ENCODE data around the gene PHF20. TPM values are rescaled to one million over a fixed set of nuclear protein-coding genes. Genes with fewer than 3 reads are reported as not detected.

Gene PHF20
- total RNA-seq, 1 experiment from 2014 or later = 56.7 TPM

DNA sequence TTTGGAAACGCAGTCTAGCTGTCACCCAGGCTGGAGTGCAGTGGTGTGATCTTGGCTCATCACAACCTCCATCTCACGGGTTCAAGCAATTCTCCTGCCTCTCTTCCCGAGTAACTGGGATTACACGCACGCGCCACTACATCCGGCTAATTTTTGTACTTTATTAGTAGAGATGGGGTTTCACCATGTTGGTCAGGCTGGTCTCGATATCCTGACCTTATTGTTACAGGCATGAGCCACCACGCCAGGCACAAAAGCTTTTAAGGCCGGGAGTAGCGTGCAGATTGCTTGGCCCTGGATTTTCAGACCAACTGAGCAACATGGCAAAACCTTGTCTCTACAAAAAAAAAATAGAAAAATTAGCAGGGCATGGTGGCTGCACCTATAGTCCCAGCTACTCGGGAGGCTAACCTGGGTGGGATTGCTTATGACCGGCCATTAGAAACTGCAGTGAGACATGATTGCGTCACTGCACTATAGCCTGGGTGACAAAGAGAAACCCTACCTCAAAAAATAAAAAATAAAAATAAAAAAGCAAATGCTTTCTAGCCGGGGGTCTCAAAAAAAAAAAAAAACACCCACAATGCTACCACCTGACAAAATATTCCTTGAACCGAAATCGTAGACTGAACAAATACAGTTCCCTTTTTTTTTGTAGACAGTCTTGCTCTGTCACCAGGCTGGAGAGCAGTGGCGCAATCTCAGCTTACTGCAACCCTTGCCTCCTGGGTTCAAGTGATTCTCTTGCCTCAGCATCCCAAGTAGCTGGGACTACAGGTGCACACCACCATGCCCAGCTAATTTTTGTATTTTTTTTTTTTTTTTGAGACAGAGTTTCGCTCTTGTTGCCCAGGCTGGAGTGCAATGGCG is 44.7 kb upstream of the PHF20 start:
- TF ChIP-seq, protein P1, sequence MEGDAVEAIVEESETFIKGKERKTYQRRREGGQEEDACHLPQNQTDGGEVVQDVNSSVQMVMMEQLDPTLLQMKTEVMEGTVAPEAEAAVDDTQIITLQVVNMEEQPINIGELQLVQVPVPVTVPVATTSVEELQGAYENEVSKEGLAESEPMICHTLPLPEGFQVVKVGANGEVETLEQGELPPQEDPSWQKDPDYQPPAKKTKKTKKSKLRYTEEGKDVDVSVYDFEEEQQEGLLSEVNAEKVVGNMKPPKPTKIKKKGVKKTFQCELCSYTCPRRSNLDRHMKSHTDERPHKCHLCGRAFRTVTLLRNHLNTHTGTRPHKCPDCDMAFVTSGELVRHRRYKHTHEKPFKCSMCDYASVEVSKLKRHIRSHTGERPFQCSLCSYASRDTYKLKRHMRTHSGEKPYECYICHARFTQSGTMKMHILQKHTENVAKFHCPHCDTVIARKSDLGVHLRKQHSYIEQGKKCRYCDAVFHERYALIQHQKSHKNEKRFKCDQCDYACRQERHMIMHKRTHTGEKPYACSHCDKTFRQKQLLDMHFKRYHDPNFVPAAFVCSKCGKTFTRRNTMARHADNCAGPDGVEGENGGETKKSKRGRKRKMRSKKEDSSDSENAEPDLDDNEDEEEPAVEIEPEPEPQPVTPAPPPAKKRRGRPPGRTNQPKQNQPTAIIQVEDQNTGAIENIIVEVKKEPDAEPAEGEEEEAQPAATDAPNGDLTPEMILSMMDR (IDR thresholded peaks at IDR 0.05; ENCODE audit: unreplicated experiment) = no peak
- Mint-ChIP-seq H3K4me1 (ENCODE audit: low read depth, unreplicated experiment) (peaks cover 7% of the 10 kb centered on the region), H3K27ac (ENCODE audit: unreplicated experiment) (peak overlapping the region; percentile 47), H3K36me3 (ENCODE audit: insufficient read depth, unreplicated experiment) (peaks cover 96% of the 10 kb centered on the region), H3K4me3 (ENCODE audit: low read depth, unreplicated experiment) (no peak overlapping the region), H3K9me3 (ENCODE audit: low read depth, unreplicated experiment) (no peaks in the 10 kb centered on the region), H3K27me3 (ENCODE audit: unreplicated experiment) (no peaks in the 10 kb centered on the region)
- DNase-seq = no peak
- no TSS peak for BruUV-seq (replicated peaks)
- CTCF ChIA-PET = interaction anchor here (1.0 to 2.1 kb wide), 2 partner anchors 13 to 19 kb away, joined by 3 to 4 read pairs; no protein-coding TSS in a partner anchor
- intact Hi-C loops (cut with micrococcal nuclease; ENCODE audit: unreplicated experiment) = no loop called here

DNA sequence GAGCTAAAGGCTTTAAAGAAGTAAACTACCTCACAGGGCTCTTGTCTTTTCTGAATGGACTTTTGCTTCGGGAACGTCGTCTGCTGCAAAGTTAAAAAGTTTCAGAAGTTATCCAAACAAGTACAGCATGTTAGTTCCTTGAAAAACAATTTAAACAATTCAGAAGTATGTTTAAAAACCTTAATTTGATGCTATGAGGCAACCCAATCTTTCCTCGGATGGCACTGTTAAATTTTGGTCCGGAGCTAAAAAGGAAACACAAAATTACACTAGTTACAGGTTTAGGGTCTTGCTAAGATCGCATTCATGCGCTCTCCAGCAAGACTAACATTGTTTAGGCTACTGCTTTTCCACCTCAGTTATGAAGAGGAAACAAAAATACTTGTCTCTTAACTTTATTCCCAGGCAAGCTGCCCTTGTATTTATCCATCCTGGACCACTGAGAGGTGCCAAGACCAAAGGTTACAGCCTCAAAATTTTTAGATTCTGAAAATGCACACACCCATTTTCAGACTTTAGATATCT is 42.5 kb upstream of the PHF20 start:
- no peak for DNase-seq
- BruUV-seq (replicated peaks) = no TSS peak
- TF ChIP-seq, protein P1 (IDR thresholded peaks at IDR 0.05; ENCODE audit: unreplicated experiment) = no peak
- Mint-ChIP-seq H3K9me3 (ENCODE audit: low read depth, unreplicated experiment) (no peaks in the 10 kb centered on the region), H3K4me3 (ENCODE audit: low read depth, unreplicated experiment) (no peak overlapping the region), H3K27ac (ENCODE audit: unreplicated experiment) (no peak overlapping the region), H3K36me3 (ENCODE audit: insufficient read depth, unreplicated experiment) (peaks cover 96% of the 10 kb centered on the region), H3K4me1 (ENCODE audit: low read depth, unreplicated experiment) (peaks cover 19% of the 10 kb centered on the region), H3K27me3 (ENCODE audit: unreplicated experiment) (no peaks in the 10 kb centered on the region)
- intact Hi-C loops (cut with micrococcal nuclease; ENCODE audit: unreplicated experiment) = no loop called here
- CTCF ChIA-PET = interaction anchor here (0.8 to 2.1 kb wide), 3 partner anchors 11 to 17 kb away, joined by 3 to 5 read pairs (median 4); no protein-coding TSS in a partner anchor

DNA sequence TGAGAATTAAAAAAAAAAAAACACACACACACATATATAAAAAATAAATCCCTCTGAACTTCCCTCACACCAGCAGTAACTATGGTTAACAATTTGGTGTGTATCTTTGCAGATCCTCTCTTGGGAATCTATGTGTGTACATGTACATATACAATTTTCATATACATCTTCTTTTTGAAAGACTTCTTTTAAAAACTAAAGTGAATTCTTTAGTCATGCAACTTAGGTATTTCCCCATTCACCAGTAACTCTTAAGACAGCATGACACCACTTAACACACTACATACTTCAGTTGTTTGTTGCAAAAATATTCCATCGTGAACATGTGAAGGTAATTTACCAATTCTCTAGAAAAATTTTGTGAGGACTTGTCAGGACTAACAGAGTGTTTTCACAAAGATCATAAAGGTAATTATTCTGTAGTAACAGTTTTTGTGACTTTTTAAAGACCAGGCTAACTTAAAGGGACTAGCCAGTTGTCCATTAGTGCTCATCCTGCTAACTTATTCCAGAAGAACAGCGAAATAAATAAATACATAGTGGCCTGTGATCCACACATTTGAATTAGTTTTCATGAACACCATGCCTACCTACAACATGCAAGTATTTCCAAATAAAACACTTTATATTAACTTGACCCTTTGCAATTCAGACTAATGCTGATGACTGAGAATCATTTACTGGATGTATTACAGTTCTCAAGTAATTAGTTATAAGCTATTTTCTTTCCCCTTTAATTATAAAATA is 41.8 kb upstream of the PHF20 start:
- Mint-ChIP-seq H3K4me3 (ENCODE audit: low read depth, unreplicated experiment) (no peak overlapping the region), H3K27ac (ENCODE audit: unreplicated experiment) (no peak overlapping the region), H3K36me3 (ENCODE audit: insufficient read depth, unreplicated experiment) (peaks cover 96% of the 10 kb centered on the region), H3K9me3 (ENCODE audit: low read depth, unreplicated experiment) (no peaks in the 10 kb centered on the region), H3K4me1 (ENCODE audit: low read depth, unreplicated experiment) (peaks cover 24% of the 10 kb centered on the region), H3K27me3 (ENCODE audit: unreplicated experiment) (no peaks in the 10 kb centered on the region)
- DNase-seq = no peak
- TF ChIP-seq, protein P1 (IDR thresholded peaks at IDR 0.05; ENCODE audit: unreplicated experiment) = no peak
- CTCF ChIA-PET = interaction anchor here (0.8 to 1.2 kb wide), 3 partner anchors 9 to 31 kb away, joined by 3 to 5 read pairs (median 4); partner anchors contain the start of genes NFS1 and ROMO1
- intact Hi-C loops (cut with micrococcal nuclease; ENCODE audit: unreplicated experiment) = no loop called here
- no TSS peak for BruUV-seq (replicated peaks)
